WTC11 (cell line): ENCODE results near the gene KAZALD1. TPM values are rescaled to one million over a fixed set of nuclear protein-coding genes. Genes with fewer than 3 reads are reported as not detected.

Experiments
- ATAC-seq: fragments of 200-7000 bp; cut with Tn5 transposase; 2 replicates; pipeline ENCODE4 v1.10.0; 2021; ENCODE audit warnings: mild to moderate bottlenecking, moderate library complexity
- CTCF ChIA-PET: fragments of 300-600 bp; sonication (Branson Sonifier 250); formaldehyde crosslinking; loops from one replicate; lab custom pipeline; 2021; ENCODE audit warnings: antibody characterized with exemption; lab: Charles Lee
- POLR2A ChIA-PET: fragments of 350-600 bp; sonication (Branson Sonifier 250); formaldehyde crosslinking; loops from one replicate; lab custom pipeline; 2021; ENCODE audit warnings: antibody characterized with exemption; lab: Charles Lee
- DNase-seq: peaks from one replicate; pipeline ENCODE4 v3.0.0; 2021; ENCODE audit warnings: low spot score
- H3K27ac Mint-ChIP-seq: 2 replicates; pipeline ENCODE4 v1.8.0; 2021; ENCODE audit warnings: mixed read lengths
- H3K27me3 Mint-ChIP-seq: 2 replicates; pipeline ENCODE4 v1.8.0; 2021; ENCODE audit warnings: low read depth, mild to moderate bottlenecking, moderate library complexity, mixed read lengths
- H3K36me3 Mint-ChIP-seq: 2 replicates; pipeline ENCODE4 v1.8.0; 2021; ENCODE audit warnings: mixed read lengths
- H3K4me1 Mint-ChIP-seq: 2 replicates; pipeline ENCODE4 v1.8.0; 2022; ENCODE audit warnings: mixed read lengths
- H3K4me3 Mint-ChIP-seq: 2 replicates; pipeline ENCODE4 v1.8.0; 2021; ENCODE audit warnings: mild to moderate bottlenecking, moderate library complexity, mixed read lengths
- H3K9me3 Mint-ChIP-seq: 2 replicates; pipeline ENCODE4 v1.8.0; 2021; ENCODE audit warnings: mixed read lengths
- ARID4B ChIP-seq: sonication (generic); formaldehyde crosslinking; IDR thresholded peaks from 2 replicates; pipeline ENCODE4 v1.8.0; 2023; ENCODE audit warnings: missing genetic modification reagents, mild to moderate bottlenecking, borderline replicate concordance
- ATF1 ChIP-seq: sonication (generic); formaldehyde crosslinking; IDR thresholded peaks from 2 replicates; pipeline ENCODE4 v1.8.1; 2023; ENCODE audit warnings: mild to moderate bottlenecking, moderate library complexity, missing genetic modification reagents
- ATF2 ChIP-seq: sonication (generic); formaldehyde crosslinking; IDR thresholded peaks from 2 replicates; pipeline ENCODE4 v1.8.1; 2022; ENCODE audit warnings: low read depth, missing genetic modification reagents, borderline replicate concordance
- CBFB ChIP-seq: sonication (generic); formaldehyde crosslinking; IDR thresholded peaks from 2 replicates; pipeline ENCODE4 v1.8.1; 2022; ENCODE audit warnings: mild to moderate bottlenecking, low read depth, missing genetic modification reagents
- CDX4 ChIP-seq: fragments of 250-450 bp; sonication (Bioruptor Pico); IDR thresholded peaks from 2 replicates; pipeline ENCODE4 v1.9.0; 2021; ENCODE audit warnings: moderate library complexity, mild to moderate bottlenecking, inconsistent platforms, borderline replicate concordance
- ELF4 ChIP-seq: sonication (generic); formaldehyde crosslinking; IDR thresholded peaks from 2 replicates; pipeline ENCODE4 v1.8.1; 2022; ENCODE audit warnings: low read depth, mild to moderate bottlenecking, moderate library complexity, missing genetic modification reagents
- ESRRA ChIP-seq: sonication (generic); formaldehyde crosslinking; IDR thresholded peaks from 2 replicates; pipeline ENCODE4 v1.8.1; 2022; ENCODE audit warnings: mild to moderate bottlenecking, missing genetic modification reagents, borderline replicate concordance
- ETV6 ChIP-seq: sonication (generic); formaldehyde crosslinking; IDR thresholded peaks from 2 replicates; pipeline ENCODE4 v1.8.1; 2022; ENCODE audit warnings: mild to moderate bottlenecking, missing genetic modification reagents
- FOXP4 ChIP-seq: sonication (generic); formaldehyde crosslinking; IDR thresholded peaks from 2 replicates; pipeline ENCODE4 v1.8.0; 2022; ENCODE audit warnings: mild to moderate bottlenecking, missing genetic modification reagents
- GABPB1 ChIP-seq: sonication (generic); formaldehyde crosslinking; IDR thresholded peaks from 2 replicates; pipeline ENCODE4 v1.8.1; 2023; ENCODE audit warnings: mild to moderate bottlenecking, missing genetic modification reagents
- GTF2I ChIP-seq: fragments of 250-450 bp; sonication (Bioruptor Pico); conservative IDR thresholded peaks from 2 replicates; pipeline ENCODE4 v1.4.0; 2021; ENCODE audit warnings: mild to moderate bottlenecking
- NFATC4 ChIP-seq: fragments of 250-450 bp; sonication (Bioruptor Pico); IDR thresholded peaks from 2 replicates; pipeline ENCODE4 v1.9.0; 2021; ENCODE audit warnings: mild to moderate bottlenecking
- NFYB ChIP-seq: sonication (generic); formaldehyde crosslinking; conservative IDR thresholded peaks from 2 replicates; pipeline ENCODE4 v1.8.0; 2022; ENCODE audit warnings: low read depth, missing genetic modification reagents
- NR2C2 ChIP-seq: sonication (generic); formaldehyde crosslinking; IDR thresholded peaks from 2 replicates; pipeline ENCODE4 v1.8.0; 2022; ENCODE audit warnings: mild to moderate bottlenecking, missing genetic modification reagents
- PRRX2 ChIP-seq: fragments of 250-450 bp; sonication (Bioruptor Pico); IDR thresholded peaks from 2 replicates; pipeline ENCODE4 v1.8.0; 2021; ENCODE audit warnings: mild to moderate bottlenecking
- SMAD3 ChIP-seq: sonication (generic); formaldehyde crosslinking; IDR thresholded peaks from 2 replicates; pipeline ENCODE4 v1.8.0; 2022; ENCODE audit warnings: missing genetic modification reagents, mild to moderate bottlenecking, borderline replicate concordance
- TCF7 ChIP-seq: sonication (generic); formaldehyde crosslinking; IDR thresholded peaks from 2 replicates; pipeline ENCODE4 v1.8.0; 2022; ENCODE audit warnings: mild to moderate bottlenecking, low read depth, missing genetic modification reagents, moderate library complexity
- USF1 ChIP-seq: sonication (generic); formaldehyde crosslinking; IDR thresholded peaks from 2 replicates; pipeline ENCODE4 v1.8.0; 2022; ENCODE audit warnings: mild to moderate bottlenecking, missing genetic modification reagents
- ZNF512 ChIP-seq: sonication (generic); formaldehyde crosslinking; IDR thresholded peaks from 2 replicates; pipeline ENCODE4 v1.8.1; 2022; ENCODE audit warnings: missing genetic modification reagents, borderline replicate concordance
- total RNA-seq: library from RNA; stranded (reverse); gene quantifications from 3 replicates; pipeline ENCODE4 v1.2.3, GENCODE V29; 2021

The KAZALD1 gene
- total RNA-seq, 1 experiment from 2014 or later, result 19.2 TPM

GRCh38 chr10:101103430-101103829 is 41.6 kb downstream of the KAZALD1 start:
- POLR2A ChIA-PET, result no interaction called here
- DNase-seq (no peak), ATAC-seq (no peak)
- Mint-ChIP-seq H3K9me3 (no peaks in the 10 kb centered on the region), H3K36me3 (no peaks in the 10 kb centered on the region), H3K27me3 (peaks cover 18% of the 10 kb centered on the region), H3K27ac (no peak overlapping the region), H3K4me1 (no peaks in the 10 kb centered on the region), H3K4me3 (no peak overlapping the region)
- CTCF ChIA-PET, result interaction anchor here (0.9 to 2.8 kb wide), 4 partner anchors 39 to 89 kb away, joined by 3 to 22 read pairs (median 4); no protein-coding TSS in a partner anchor
- TF ChIP-seq SMAD3 (CRISPR knock-in tag) (no peak), CBFB (CRISPR knock-in tag) (no peak), ELF4 (no peak), PRRX2 (CRISPR knock-in tag) (no peak), NFYB (CRISPR knock-in tag) (no peak), ATF2 (no peak), ZNF512 (no peak), ETV6 (CRISPR knock-in tag) (no peak), GABPB1 (CRISPR knock-in tag) (no peak), NFATC4 (no peak), USF1 (CRISPR knock-in tag) (no peak), ESRRA (CRISPR knock-in tag) (no peak), NR2C2 (CRISPR knock-in tag) (no peak), ARID4B (CRISPR knock-in tag) (no peak), GTF2I (CRISPR knock-in tag) (no peak), TCF7 (CRISPR knock-in tag) (no peak), FOXP4 (CRISPR knock-in tag) (no peak), CDX4 (CRISPR knock-in tag) (no peak), ATF1 (CRISPR knock-in tag) (no peak)
